NCI-H446 (cell line): ENCODE results near the gene ADAMTS1.
"Not testable (repeated sequence)": the region's sequence is repeated elsewhere in the genome, so short reads cannot be mapped to it uniquely, and the experiment has no call there.

Experiments
- DNase-seq, 2 experiments: peaks; one replicate each; lab custom pipeline; 2025; lab: John Stamatoyannopoulos, UW

The ADAMTS1 gene

GRCh38 chr21:26845066-26845758 is at the start of gene ADAMTS1:
Gene ADAMTS1 (minus strand): TSS chr21:26845409. CDS start chr21:26844954, 455 bp downstream.
- peak; percentile 64 to 84 for DNase-seq

- DNase-seq, result no peak
These were observed 46.9 kb upstream of the ADAMTS1 start for GRCh38 chr21:26892151-26892550.

GRCh38 chr21:26888931-26889330 is 43.7 kb upstream of the ADAMTS1 start:
- no peak for DNase-seq

GRCh38 chr21:26888256-26888655 is 43.0 kb upstream of the ADAMTS1 start:
- DNase-seq, result no peak

- no peak for DNase-seq
These were observed 42.0 kb upstream of the ADAMTS1 start for GRCh38 chr21:26887251-26887650.

GRCh38 chr21:26884436-26884835 is 39.2 kb upstream of the ADAMTS1 start:
- DNase-seq, result no peak

GRCh38 chr21:26883768-26884167 is 38.6 kb upstream of the ADAMTS1 start:
- DNase-seq, result no peak

GRCh38 chr21:26881504-26882228 is 36.5 kb upstream of the ADAMTS1 start:
- DNase-seq, result peak; percentile 12 to 49

- no peak for DNase-seq
These were observed 31.8 kb upstream of the ADAMTS1 start for GRCh38 chr21:26877018-26877417.

GRCh38 chr21:26874347-26874746 is 29.1 kb upstream of the ADAMTS1 start:
- no peak for DNase-seq

GRCh38 chr21:26865857-26866256 is 20.6 kb upstream of the ADAMTS1 start:
- no peak for DNase-seq

GRCh38 chr21:26856871-26857350 is 11.7 kb upstream of the ADAMTS1 start:
- DNase-seq, result not testable (repeated sequence)

- not testable (repeated sequence) for DNase-seq
These were observed 9.5 kb upstream of the ADAMTS1 start for GRCh38 chr21:26854695-26855094.

GRCh38 chr21:26852423-26852822 is 7.2 kb upstream of the ADAMTS1 start:
- DNase-seq, result no peak

GRCh38 chr21:26851109-26851944 is 6.1 kb upstream of the ADAMTS1 start:
- DNase-seq, result no peak

GRCh38 chr21:26850116-26850643 is 5.0 kb upstream of the ADAMTS1 start:
- peak; percentile 58 to 76 for DNase-seq

- peak; percentile 58 to 78 for DNase-seq
These were observed 4.4 kb upstream of the ADAMTS1 start for GRCh38 chr21:26849428-26850115.

GRCh38 chr21:26847921-26848320 is 2.7 kb upstream of the ADAMTS1 start:
- DNase-seq, result no peak

GRCh38 chr21:26847002-26847401 is 1.8 kb upstream of the ADAMTS1 start:
- DNase-seq, result no peak

- peak in 1 of 2 experiments; percentile 28 for DNase-seq
These were observed 1.1 kb upstream of the ADAMTS1 start for GRCh38 chr21:26846036-26846931.

GRCh38 chr21:26845759-26846035 is 488 bp upstream of the ADAMTS1 start:
- DNase-seq, result no peak
